DND-41 (cell line): Measurements from ENCODE around the gene KAZN.
"Not testable (repeated sequence)": the region's sequence is repeated elsewhere in the genome, so short reads cannot be mapped to it uniquely, and the experiment has no call there.

Source experiments
- ATAC-seq: fragments of 200-7000 bp; cut with Tn5 transposase; 3 replicates; pipeline ENCODE4 v1.9.1; 2021; ENCODE audit warnings: low read depth; ENCODE audit not compliant: insufficient read depth
- DNase-seq: peaks from one replicate; pipeline ENCODE4 v3.0.0-alpha.2; 2020
- H2AFZ ChIP-seq: 2 replicates; pipeline ENCODE4 v1.6.0; 2012; ENCODE audit warnings: low read depth, low read length
- H3K27ac ChIP-seq: 2 replicates; pipeline ENCODE4 v1.5.1; 2012; ENCODE audit warnings: low read length, inconsistent platforms
- H3K27me3 ChIP-seq: fragments of 200-600 bp; sonication (generic); 2 replicates; pipeline ENCODE4 v1.6.0; 2012; ENCODE audit warnings: low read length, mild to moderate bottlenecking, inconsistent platforms; ENCODE audit not compliant: insufficient read depth, poor library complexity
- H3K36me3 ChIP-seq: 2 replicates; pipeline ENCODE4 v1.5.1; 2012; ENCODE audit warnings: low read length, inconsistent platforms; ENCODE audit not compliant: insufficient read depth
- H3K4me1 ChIP-seq: 2 replicates; pipeline ENCODE4 v1.5.1; 2012; ENCODE audit warnings: mild to moderate bottlenecking, low read length; ENCODE audit not compliant: insufficient read depth
- H3K4me2 ChIP-seq: 2 replicates; pipeline ENCODE4 v1.6.0; 2012; ENCODE audit warnings: mild to moderate bottlenecking, moderate library complexity, low read length, inconsistent platforms; ENCODE audit not compliant: insufficient read depth
- H3K4me3 ChIP-seq, 2 experiments: fragments of 200-600 bp in 1 of 2; shearing (Covaris generic) in 1 of 2; 2 replicates each; pipeline ENCODE4 v1.5.1; 2012 to 2016; ENCODE audit warnings: inconsistent platforms in 2 of 2, low read length in 2 of 2, mild to moderate bottlenecking in 2 of 2, low read depth in 1 of 2, moderate library complexity in 1 of 2
- H3K79me2 ChIP-seq: 2 replicates; pipeline ENCODE4 v1.6.0; 2012; ENCODE audit warnings: low read length, inconsistent platforms; ENCODE audit not compliant: insufficient read depth
- H3K9ac ChIP-seq: 2 replicates; pipeline ENCODE4 v1.6.0; 2012; ENCODE audit warnings: low read depth, mild to moderate bottlenecking, inconsistent platforms, low read length, moderate library complexity
- H3K9me3 ChIP-seq: 2 replicates; pipeline ENCODE4 v1.5.1; 2012; ENCODE audit warnings: low read length, moderate library complexity, mild to moderate bottlenecking, inconsistent platforms; ENCODE audit not compliant: insufficient read depth, severe bottlenecking
- H4K20me1 ChIP-seq: 2 replicates; pipeline ENCODE4 v1.6.0; 2012; ENCODE audit warnings: low read length; ENCODE audit not compliant: insufficient read depth
- EZH2 ChIP-seq: IDR thresholded peaks from 3 replicates; pipeline ENCODE4 v1.6.1; 2012; ENCODE audit warnings: borderline replicate concordance, low read depth, mild to moderate bottlenecking, moderate library complexity, low read length, inconsistent platforms; ENCODE audit not compliant: severe bottlenecking
- TF ChIP-seq, protein P1 (sequence below): IDR thresholded peaks from 2 replicates; pipeline ENCODE4 v1.5.1; 2012; ENCODE audit warnings: borderline replicate concordance, low read length, moderate library complexity, mild to moderate bottlenecking; ENCODE audit not compliant: poor library complexity, severe bottlenecking; ENCODE audit errors: extremely low read depth

The KAZN gene

DNA sequence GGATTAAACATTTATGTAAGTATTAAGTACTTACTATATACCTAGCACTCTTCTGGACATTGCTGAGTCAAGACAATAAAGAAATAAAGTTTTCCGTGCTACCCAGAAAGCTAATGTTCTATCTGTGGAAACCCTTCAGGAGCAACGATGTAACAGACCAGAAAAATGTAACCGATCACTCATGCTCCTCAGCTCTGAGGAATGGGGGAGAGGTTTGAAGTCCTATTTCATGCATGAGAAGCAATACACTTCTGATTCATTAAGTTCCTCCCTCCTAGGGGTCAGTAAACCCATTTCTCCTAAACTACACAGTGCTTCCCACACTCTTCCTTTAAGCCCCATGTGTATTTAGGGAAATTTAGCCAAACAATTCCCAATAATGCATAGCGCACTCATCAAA, 25.6 kb upstream of the KAZN start:
- Histone ChIP-seq H3K9ac (no peak overlapping the region), H4K20me1 (no peaks in the 10 kb centered on the region), H3K4me3 (no peak overlapping the region), H3K9me3 (peaks cover 13% of the 10 kb centered on the region), H3K79me2 (no peaks in the 10 kb centered on the region), H3K27me3 (no peaks in the 10 kb centered on the region), H3K36me3 (no peaks in the 10 kb centered on the region), H3K4me2 (no peak overlapping the region), H2AFZ (no peak overlapping the region), H3K27ac (no peak overlapping the region), H3K4me1 (peaks cover 13% of the 10 kb centered on the region)
- no peak for DNase-seq
- ATAC-seq: no peak
- TF ChIP-seq, protein P1, sequence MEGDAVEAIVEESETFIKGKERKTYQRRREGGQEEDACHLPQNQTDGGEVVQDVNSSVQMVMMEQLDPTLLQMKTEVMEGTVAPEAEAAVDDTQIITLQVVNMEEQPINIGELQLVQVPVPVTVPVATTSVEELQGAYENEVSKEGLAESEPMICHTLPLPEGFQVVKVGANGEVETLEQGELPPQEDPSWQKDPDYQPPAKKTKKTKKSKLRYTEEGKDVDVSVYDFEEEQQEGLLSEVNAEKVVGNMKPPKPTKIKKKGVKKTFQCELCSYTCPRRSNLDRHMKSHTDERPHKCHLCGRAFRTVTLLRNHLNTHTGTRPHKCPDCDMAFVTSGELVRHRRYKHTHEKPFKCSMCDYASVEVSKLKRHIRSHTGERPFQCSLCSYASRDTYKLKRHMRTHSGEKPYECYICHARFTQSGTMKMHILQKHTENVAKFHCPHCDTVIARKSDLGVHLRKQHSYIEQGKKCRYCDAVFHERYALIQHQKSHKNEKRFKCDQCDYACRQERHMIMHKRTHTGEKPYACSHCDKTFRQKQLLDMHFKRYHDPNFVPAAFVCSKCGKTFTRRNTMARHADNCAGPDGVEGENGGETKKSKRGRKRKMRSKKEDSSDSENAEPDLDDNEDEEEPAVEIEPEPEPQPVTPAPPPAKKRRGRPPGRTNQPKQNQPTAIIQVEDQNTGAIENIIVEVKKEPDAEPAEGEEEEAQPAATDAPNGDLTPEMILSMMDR: no peak
- TF ChIP-seq EZH2: no peak

DNA sequence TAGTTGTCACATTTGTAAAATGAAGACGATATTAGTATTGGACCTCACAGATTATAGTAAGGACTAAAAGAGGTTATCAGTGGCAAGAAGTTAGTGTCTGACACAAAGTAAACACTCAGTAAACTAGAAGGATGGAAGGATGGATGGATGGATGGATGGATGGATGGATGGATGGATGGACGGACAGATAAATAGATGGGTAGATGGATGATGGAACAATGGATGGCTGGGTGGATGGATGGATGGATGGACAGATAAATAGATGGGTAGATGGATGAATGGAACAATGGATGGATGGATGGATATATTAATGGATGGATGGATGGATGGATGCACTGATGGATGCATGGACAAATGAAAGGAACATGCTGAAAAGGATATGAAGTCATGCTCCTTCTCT, 22.3 kb upstream of the KAZN start:
- no peaks in the 10 kb centered on the region for H3K79me2 ChIP-seq
- peaks cover 9% of the 10 kb centered on the region for H3K9me3 ChIP-seq
- H3K4me1 ChIP-seq: peaks cover 4% of the 10 kb centered on the region; the same call in 1 of the 2 replicates
- H3K4me2 ChIP-seq: no peak overlapping the region
- DNase-seq (no peak), ATAC-seq (no peak)
- no peak overlapping the region for H3K4me3 ChIP-seq
- no peak overlapping the region for H3K9ac ChIP-seq
- H3K36me3 ChIP-seq: no peaks in the 10 kb centered on the region
- H3K27ac ChIP-seq: no peak overlapping the region
- H2AFZ ChIP-seq: no peak overlapping the region
- H3K27me3 ChIP-seq: no peaks in the 10 kb centered on the region
- H4K20me1 ChIP-seq: no peaks in the 10 kb centered on the region
- no peak for TF ChIP-seq EZH2
- TF ChIP-seq, protein P1: no peak

DNA sequence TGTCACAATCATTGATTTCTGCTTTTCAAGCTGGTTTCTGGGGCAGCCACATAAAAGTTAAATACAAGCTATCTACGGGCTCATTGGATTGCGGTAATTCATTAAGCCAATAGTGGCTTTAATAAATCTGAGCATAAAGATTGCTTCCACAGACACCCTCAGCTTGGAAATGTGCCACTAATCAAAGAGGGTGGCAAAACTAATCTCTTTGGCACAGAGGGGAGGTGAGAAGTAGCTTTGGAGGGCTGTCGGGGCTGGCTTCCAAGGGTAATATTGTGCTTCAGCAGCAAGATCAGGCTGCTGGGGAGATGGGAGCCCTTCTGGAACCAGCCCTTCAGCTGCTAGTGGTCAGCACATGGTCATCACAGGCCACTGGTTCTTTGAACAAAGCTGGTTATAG, 21.2 kb upstream of the KAZN start:
- Histone ChIP-seq H2AFZ (no peak overlapping the region), H3K79me2 (no peaks in the 10 kb centered on the region), H3K9me3 (peaks cover 9% of the 10 kb centered on the region), H3K4me3 (no peak overlapping the region), H3K4me1 (no peaks in the 10 kb centered on the region), H3K4me2 (no peak overlapping the region), H4K20me1 (no peaks in the 10 kb centered on the region), H3K27ac (no peak overlapping the region), H3K36me3 (no peaks in the 10 kb centered on the region), H3K9ac (no peak overlapping the region), H3K27me3 (no peaks in the 10 kb centered on the region)
- ATAC-seq: no peak
- TF ChIP-seq, protein P1: no peak
- no peak for DNase-seq

DNA sequence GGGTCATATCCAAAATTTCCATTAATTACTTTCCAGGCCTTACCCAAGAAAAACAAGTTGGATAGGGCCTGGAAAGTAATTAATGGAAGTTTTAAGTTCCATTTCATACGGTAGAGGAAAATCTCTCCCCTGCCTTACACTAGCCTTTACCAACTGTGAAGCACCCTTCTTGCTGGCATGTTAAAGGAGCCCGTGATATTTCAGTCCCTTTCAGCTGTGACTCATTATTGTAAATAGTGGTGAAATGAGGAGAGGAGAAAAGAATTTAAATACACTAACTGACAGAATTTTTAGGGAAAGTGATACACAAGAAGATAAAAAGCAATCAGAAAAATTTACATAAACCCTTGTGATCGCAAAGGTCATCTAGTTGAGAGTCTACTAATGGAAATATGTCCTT, 20.3 kb upstream of the KAZN start:
- Histone ChIP-seq H3K79me2 (no peaks in the 10 kb centered on the region), H2AFZ (no peak overlapping the region), H3K36me3 (no peaks in the 10 kb centered on the region), H4K20me1 (no peaks in the 10 kb centered on the region), H3K27me3 (no peaks in the 10 kb centered on the region), H3K4me3 (no peak overlapping the region), H3K9ac (no peak overlapping the region), H3K4me2 (no peak overlapping the region), H3K9me3 (peaks cover 9% of the 10 kb centered on the region), H3K4me1 (no peaks in the 10 kb centered on the region), H3K27ac (no peak overlapping the region)
- DNase-seq: no peak
- no peak for TF ChIP-seq EZH2
- TF ChIP-seq, protein P1: no peak
- ATAC-seq: no peak

DNA sequence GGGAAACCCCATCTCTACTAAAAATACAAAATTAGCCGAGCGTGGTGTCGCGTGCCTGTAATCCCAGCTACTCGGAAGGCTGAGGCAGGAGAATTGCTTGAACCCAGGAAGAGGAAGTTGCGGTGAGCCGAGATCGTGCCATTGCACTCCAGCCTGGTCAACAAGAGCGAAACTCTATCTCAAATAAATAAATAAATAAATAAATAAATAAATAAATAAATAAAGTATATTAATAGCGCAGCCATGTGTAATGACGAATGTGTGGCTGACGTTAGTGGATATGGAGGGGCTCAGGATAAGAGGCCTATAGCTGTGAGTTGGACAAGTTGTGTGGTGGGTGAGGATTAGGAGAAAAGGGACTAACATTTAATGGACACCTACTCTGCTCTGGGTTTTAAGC, 18.2 kb upstream of the KAZN start:
- not testable (repeated sequence) for H4K20me1 ChIP-seq, H3K27me3 ChIP-seq, H3K36me3 ChIP-seq, H3K9ac ChIP-seq, ATAC-seq, H3K9me3 ChIP-seq, H3K4me1 ChIP-seq, DNase-seq, H3K79me2 ChIP-seq, H2AFZ ChIP-seq, H3K4me2 ChIP-seq, H3K4me3 ChIP-seq, H3K27ac ChIP-seq
